ENCODE data around the gene FBXL7.

- TF ChIP-seq CTCF (IDR thresholded peaks at IDR 0.05; ENCODE audit: poor library complexity, severe bottlenecking) (no peak), RAD21 (conservative IDR thresholded peaks at IDR 0.05) (no peak)
These were observed 169.8 kb downstream of the FBXL7 start for GRCh38 chr5:15669826-15670225.
